ENCODE results near the gene MMADHC.

DNA sequence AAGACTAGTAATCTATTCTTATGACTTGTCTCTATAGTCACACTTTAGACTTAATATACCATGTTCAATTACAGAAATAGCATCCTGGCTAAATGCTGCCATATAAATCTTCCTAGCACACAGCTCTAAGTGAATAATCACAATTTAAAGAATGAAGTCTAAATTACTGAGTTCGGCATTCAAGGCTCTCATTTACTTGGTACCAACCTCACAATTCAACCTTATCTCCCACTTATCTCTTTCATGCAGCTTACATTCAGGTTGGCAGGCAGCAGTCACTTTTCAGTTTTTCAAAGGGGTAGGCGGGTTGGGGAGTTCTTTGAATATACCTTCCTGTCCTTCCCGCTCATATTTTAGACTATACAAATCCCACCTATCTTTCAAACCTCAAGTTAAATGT is 1.5 kb downstream of the MMADHC start:
- no peak for TF ChIP-seq POLR2A (IDR thresholded peaks at IDR 0.05)
- TF ChIP-seq POLR2AphosphoS5 (IDR thresholded peaks at IDR 0.05), result no peak
